PFSK-1 (cell line): ENCODE results near the gene USP31.

Source experiments
- FOXP2 ChIP-seq: optimal IDR thresholded peaks from 2 replicates; pipeline ENCODE3; 2011; ENCODE audit warnings: borderline replicate concordance, control low read depth, inconsistent platforms; ENCODE audit not compliant: insufficient read depth; ENCODE audit errors: extremely low read length, extremely low read depth
- POLR2AphosphoS5 ChIP-seq: IDR thresholded peaks from 2 replicates; pipeline ENCODE4 v1.6.1; 2012; ENCODE audit warnings: low read depth, mild to moderate bottlenecking, control low read depth, low read length, moderate library complexity
- REST ChIP-seq, 2 experiments: IDR thresholded peaks; 2 replicates each; pipeline versions ENCODE4 v1.6.1 to v1.8.0; 2011 to 2012; ENCODE audit warnings: low read depth in 2 of 2, low read length in 2 of 2, control low read depth in 1 of 2, inconsistent platforms in 1 of 2, mild to moderate bottlenecking in 1 of 2, moderate library complexity in 1 of 2; ENCODE audit not compliant: insufficient read depth in 1 of 2
- SIN3A ChIP-seq: IDR thresholded peaks from 2 replicates; pipeline ENCODE4 v1.6.1; 2012; ENCODE audit warnings: mild to moderate bottlenecking, low read length, moderate library complexity, borderline replicate concordance; ENCODE audit not compliant: insufficient read depth
- TAF1 ChIP-seq: IDR thresholded peaks from 2 replicates; pipeline ENCODE4 v1.6.1; 2012; ENCODE audit warnings: low read length, control low read depth, borderline replicate concordance; ENCODE audit not compliant: insufficient read depth

USP31 gene

GRCh38 chr16:23172994-23173393, 23.7 kb upstream of the USP31 start:
- TF ChIP-seq FOXP2: no peak
- TF ChIP-seq REST (IDR thresholded peaks at IDR 0.05; ENCODE audit: insufficient read depth in 1 of 2, low read depth in 2 of 2, low read length in 2 of 2): no peak
- TF ChIP-seq TAF1: no peak
- no peak for TF ChIP-seq SIN3A
- TF ChIP-seq POLR2AphosphoS5: no peak

GRCh38 chr16:23172583-23172982, 23.3 kb upstream of the USP31 start:
- no peak for TF ChIP-seq REST (IDR thresholded peaks at IDR 0.05; ENCODE audit: insufficient read depth in 1 of 2, low read depth in 2 of 2, low read length in 2 of 2)
- no peak for TF ChIP-seq SIN3A

GRCh38 chr16:23164736-23165135, 15.5 kb upstream of the USP31 start:
- TF ChIP-seq TAF1 (no peak), FOXP2 (no peak)

GRCh38 chr16:23163921-23164320, 14.7 kb upstream of the USP31 start:
- TF ChIP-seq SIN3A (no peak), POLR2AphosphoS5 (no peak), TAF1 (no peak), FOXP2 (no peak), REST (IDR thresholded peaks at IDR 0.05; ENCODE audit: insufficient read depth in 1 of 2, low read depth in 2 of 2, low read length in 2 of 2) (no peak)

- TF ChIP-seq SIN3A: no peak
- TF ChIP-seq FOXP2: no peak
- no peak for TF ChIP-seq POLR2AphosphoS5
- TF ChIP-seq REST (IDR thresholded peaks at IDR 0.05; ENCODE audit: insufficient read depth in 1 of 2, low read depth in 2 of 2, low read length in 2 of 2): no peak
- TF ChIP-seq TAF1: no peak
These were observed 11.3 kb upstream of the USP31 start for GRCh38 chr16:23160574-23160973.
